ENCODE results near the gene PFKFB1. TPM values are rescaled to one million over a fixed set of nuclear protein-coding genes. Genes with fewer than 3 reads are reported as not detected.
A peak's percentile ranks its signal among the peaks of the same experiment; 100 is the strongest.

PFKFB1 gene
- total RNA-seq (2021): not detected in 2 replicates
- percentile 29 among the genes with signal in this experiment for Bru-seq, nascent RNA
- percentile 35 among the genes with signal in this experiment for BruChase-seq, experiment 1, labeled RNA remaining after a 2-hour chase
- BruChase-seq, experiment 2, labeled RNA remaining after a 6-hour chase: percentile 25 among the genes with signal in this experiment
- long read RNA-seq, partial matches to known transcripts: 0 of 1 reads
- long read RNA-seq, other reads (novel, unspliced or antisense): 1 of 1 reads

- POLR2A ChIA-PET (ENCODE audit: low non-redundant PET): no interaction called here
- intact Hi-C loops (cut with micrococcal nuclease; ENCODE audit: unreplicated experiment): no loop called here
- no TSS peak for BruUV-seq (replicated peaks)
Measured at GRCh38 chrX:54994099-54994498, at the start of gene PFKFB1. Gene PFKFB1, minus strand, starts transcription at chrX:54994188. Its CDS starts 181 bp downstream, at chrX:54994007.

GRCh38 chrX:55041514-55041913 is 47.5 kb upstream of the PFKFB1 start:
- Histone ChIP-seq H3K27me3 (replicated peaks; ENCODE audit: insufficient read depth, low read depth, low read length, poor library complexity) (no peaks in the 10 kb centered on the region), H3K9me3 (ENCODE audit: low read depth, low read length, poor library complexity, severe bottlenecking) (no peaks in the 10 kb centered on the region), H3K36me3 (ENCODE audit: insufficient read depth, low read length, poor library complexity, severe bottlenecking) (no peaks in the 10 kb centered on the region), H3K27ac (ENCODE audit: low read depth, low read length, poor library complexity, severe bottlenecking) (no peak overlapping the region), H3K4me1 (ENCODE audit: insufficient read depth, low read length, poor library complexity, severe bottlenecking) (no peaks in the 10 kb centered on the region), H3K4me3 (ENCODE audit: low read depth, low read length, poor library complexity, severe bottlenecking) (no peak overlapping the region)
- TF ChIP-seq EZH2 (IDR thresholded peaks at IDR 0.05; ENCODE audit: borderline replicate concordance, low read depth, low read length, poor library complexity, severe bottlenecking): no peak
- no TSS peak for BruUV-seq (replicated peaks)
- intact Hi-C loops (cut with micrococcal nuclease; ENCODE audit: unreplicated experiment): no loop called here
- DNase-seq (ENCODE audit: low spot score): no peak
- POLR2A ChIA-PET (ENCODE audit: low non-redundant PET): no interaction called here
- CTCF ChIA-PET: no interaction called here

More at GRCh38 chrX:54994099-54994498, at the start of gene PFKFB1:
- no peak within 1 kb of the TSS for H3K27ac ChIP-seq (ENCODE audit: low read depth, low read length, poor library complexity, severe bottlenecking)
- DNase-seq (ENCODE audit: low spot score): no peak
- no peaks in the 10 kb centered on the region for H3K36me3 ChIP-seq (ENCODE audit: insufficient read depth, low read length, poor library complexity, severe bottlenecking)
- H3K4me3 ChIP-seq (ENCODE audit: low read depth, low read length, poor library complexity, severe bottlenecking): no peak within 1 kb of the TSS
- H3K4me1 ChIP-seq (ENCODE audit: insufficient read depth, low read length, poor library complexity, severe bottlenecking): no peaks in the 10 kb centered on the region
- CTCF ChIA-PET: no interaction called here
- H3K9me3 ChIP-seq (ENCODE audit: low read depth, low read length, poor library complexity, severe bottlenecking): no peaks in the 10 kb centered on the region
- no peak for TF ChIP-seq CTCF (conservative IDR thresholded peaks at IDR 0.05; ENCODE audit: low read depth, low read length)
- no peak for TF ChIP-seq EZH2 (IDR thresholded peaks at IDR 0.05; ENCODE audit: borderline replicate concordance, low read depth, low read length, poor library complexity, severe bottlenecking)
- H3K27me3 ChIP-seq (replicated peaks; ENCODE audit: insufficient read depth, low read depth, low read length, poor library complexity): no peaks in the 10 kb centered on the region

- CTCF ChIA-PET: no interaction called here
- Histone ChIP-seq H3K4me3 (ENCODE audit: low read depth, low read length, poor library complexity, severe bottlenecking) (no peak overlapping the region), H3K9me3 (ENCODE audit: low read depth, low read length, poor library complexity, severe bottlenecking) (no peaks in the 10 kb centered on the region), H3K4me1 (ENCODE audit: insufficient read depth, low read length, poor library complexity, severe bottlenecking) (no peaks in the 10 kb centered on the region), H3K27ac (ENCODE audit: low read depth, low read length, poor library complexity, severe bottlenecking) (no peak overlapping the region), H3K27me3 (replicated peaks; ENCODE audit: insufficient read depth, low read depth, low read length, poor library complexity) (no peaks in the 10 kb centered on the region), H3K36me3 (ENCODE audit: insufficient read depth, low read length, poor library complexity, severe bottlenecking) (no peaks in the 10 kb centered on the region)
- no peak for DNase-seq (ENCODE audit: low spot score)
- TF ChIP-seq CTCF (conservative IDR thresholded peaks at IDR 0.05; ENCODE audit: low read depth, low read length): no peak
- TF ChIP-seq EZH2 (IDR thresholded peaks at IDR 0.05; ENCODE audit: borderline replicate concordance, low read depth, low read length, poor library complexity, severe bottlenecking): no peak
- BruUV-seq (replicated peaks): no TSS peak
- POLR2A ChIA-PET (ENCODE audit: low non-redundant PET): no interaction called here
- intact Hi-C loops (cut with micrococcal nuclease; ENCODE audit: unreplicated experiment): no loop called here
Measured at GRCh38 chrX:55039471-55039870, 45.5 kb upstream of the PFKFB1 start.

- no TSS peak for BruUV-seq (replicated peaks)
- no peaks in the 10 kb centered on the region for H3K4me1 ChIP-seq (ENCODE audit: insufficient read depth, low read length, poor library complexity, severe bottlenecking)
- H3K4me3 ChIP-seq (ENCODE audit: low read depth, low read length, poor library complexity, severe bottlenecking): no peak overlapping the region
- H3K36me3 ChIP-seq (ENCODE audit: insufficient read depth, low read length, poor library complexity, severe bottlenecking): no peaks in the 10 kb centered on the region
- ChIA-PET POLR2A (ENCODE audit: low non-redundant PET) (no interaction called here), CTCF (no interaction called here)
- no peaks in the 10 kb centered on the region for H3K27me3 ChIP-seq (replicated peaks; ENCODE audit: insufficient read depth, low read depth, low read length, poor library complexity)
- TF ChIP-seq CTCF (conservative IDR thresholded peaks at IDR 0.05; ENCODE audit: low read depth, low read length) (no peak), EZH2 (IDR thresholded peaks at IDR 0.05; ENCODE audit: borderline replicate concordance, low read depth, low read length, poor library complexity, severe bottlenecking) (no peak)
- intact Hi-C loops (cut with micrococcal nuclease; ENCODE audit: unreplicated experiment): no loop called here
- no peak for DNase-seq (ENCODE audit: low spot score)
- H3K27ac ChIP-seq (ENCODE audit: low read depth, low read length, poor library complexity, severe bottlenecking): no peak overlapping the region
- H3K9me3 ChIP-seq (ENCODE audit: low read depth, low read length, poor library complexity, severe bottlenecking): no peaks in the 10 kb centered on the region
Measured at GRCh38 chrX:55033429-55033828, 39.4 kb upstream of the PFKFB1 start.
